HepG2 (cell line): Measurements from ENCODE around the gene ARHGAP45. TPM values are rescaled to one million over a fixed set of nuclear protein-coding genes. Genes with fewer than 3 reads are reported as not detected.
A peak's percentile ranks its signal among the peaks of the same experiment; 100 is the strongest.

Experiments
- CBX1 ChIP-seq: IDR thresholded peaks from one replicate; pipeline ENCODE4 v1.6.1; 2016; ENCODE audit warnings: antibody characterized with exemption, low read depth
- EHMT2 ChIP-seq: fragments of 200-600 bp; sonication (generic); IDR thresholded peaks from 2 replicates; pipeline ENCODE4 v1.7.0; 2017; ENCODE audit warnings: antibody characterized with exemption, low read depth, low read length, borderline replicate concordance
- HINFP ChIP-seq: sonication (generic); formaldehyde crosslinking; IDR thresholded peaks from 2 replicates; pipeline ENCODE4 v1.4.0; 2020; ENCODE audit warnings: low read depth, mild to moderate bottlenecking, missing genetic modification reagents
- IKZF1 ChIP-seq: fragments of 450-650 bp; IDR thresholded peaks from 2 replicates; pipeline ENCODE4 v1.7.1; 2016
- NCOA1 ChIP-seq: sonication (generic); formaldehyde crosslinking; IDR thresholded peaks from 2 replicates; pipeline ENCODE4 v1.9.0; 2021; ENCODE audit warnings: missing genetic modification reagents
- NFKB2 ChIP-seq: sonication (generic); formaldehyde crosslinking; IDR thresholded peaks from 2 replicates; pipeline ENCODE4 v1.4.0; 2020; ENCODE audit warnings: missing genetic modification reagents, borderline replicate concordance
- POGK ChIP-seq: sonication (generic); formaldehyde crosslinking; conservative IDR thresholded peaks from 2 replicates; pipeline ENCODE4 v1.8.0; 2022; ENCODE audit warnings: mild to moderate bottlenecking, moderate library complexity, missing genetic modification reagents
- RARG ChIP-seq: sonication (generic); formaldehyde crosslinking; IDR thresholded peaks from 2 replicates; pipeline ENCODE4 v1.4.0; 2020; ENCODE audit warnings: low read depth, mild to moderate bottlenecking, missing genetic modification reagents
- SKI ChIP-seq: fragments of 450-650 bp; IDR thresholded peaks from one replicate; pipeline ENCODE4 v1.6.1; 2018; ENCODE audit warnings: mild to moderate bottlenecking; ENCODE audit not compliant: partially characterized antibody
- ZBTB20 ChIP-seq: sonication (generic); formaldehyde crosslinking; IDR thresholded peaks from 2 replicates; pipeline ENCODE4 v1.8.1; 2023; ENCODE audit warnings: missing genetic modification reagents, low read depth, mild to moderate bottlenecking, borderline replicate concordance
- ZMAT3 ChIP-seq: sonication (generic); formaldehyde crosslinking; conservative IDR thresholded peaks from 2 replicates; pipeline ENCODE4 v1.7.0; 2021; ENCODE audit warnings: missing genetic modification reagents
- ZNF253 ChIP-seq: sonication (generic); formaldehyde crosslinking; IDR thresholded peaks from 2 replicates; pipeline ENCODE4 v1.8.0; 2022; ENCODE audit warnings: mild to moderate bottlenecking, missing genetic modification reagents, borderline replicate concordance
- ZNF296 ChIP-seq: sonication (generic); formaldehyde crosslinking; conservative IDR thresholded peaks from 2 replicates; pipeline ENCODE4 v1.5.0; 2020; ENCODE audit warnings: mild to moderate bottlenecking, missing genetic modification reagents
- ZNF407 ChIP-seq: sonication (generic); formaldehyde crosslinking; IDR thresholded peaks from one replicate; pipeline ENCODE4 v1.5.1; 2020; ENCODE audit warnings: mild to moderate bottlenecking, missing genetic modification reagents; ENCODE audit errors: not compliant biosample characterization
- ZNF451 ChIP-seq: sonication (generic); formaldehyde crosslinking; IDR thresholded peaks from 2 replicates; pipeline ENCODE4 v1.5.0; 2020; ENCODE audit warnings: mild to moderate bottlenecking, missing genetic modification reagents
- ZNF761 ChIP-seq: sonication (generic); formaldehyde crosslinking; conservative IDR thresholded peaks from 2 replicates; pipeline ENCODE4 v1.4.0; 2020; ENCODE audit warnings: mild to moderate bottlenecking, missing genetic modification reagents
- ZNF781 ChIP-seq: sonication (generic); formaldehyde crosslinking; IDR thresholded peaks from 2 replicates; pipeline ENCODE4 v1.5.1; 2020; ENCODE audit warnings: borderline replicate concordance, mild to moderate bottlenecking, missing genetic modification reagents; ENCODE audit errors: not compliant biosample characterization
- polyA plus RNA-seq, 8 experiments: library from polyadenylated mRNA; depleted of rRNA in 3 of 8; stranded (reverse) in 7 of 8; unstranded in 1 of 8; fragments of >200 nt; fragmentation: Illumina TruSeq in 4 of 8; extraction: Trizol in 4 of 8; gene quantifications; 2 replicates each; pipeline versions ENCODE4 v1.2.1 to v1.2.3, GENCODE V29; 2011 to 2016; ENCODE audit warnings: low read depth in 4 of 8, missing spikeins in 1 of 8, mixed read lengths in 1 of 8; ENCODE audit not compliant: insufficient read depth in 1 of 8
- total RNA-seq, 5 experiments: library from RNA; depleted of rRNA; stranded (reverse); fragments of >200 nt; fragmentation: Illumina TruSeq; extraction: Trizol; gene quantifications; 2 replicates each; pipeline ENCODE4 v1.2.3, GENCODE V29; 2016; ENCODE audit warnings: low read depth in 1 of 5

Gene ARHGAP45
- total and polyA plus RNA-seq, 2 of the 13 experiments (the other 11 are each of a cell fraction or from before 2014, with no cell fraction given): 0.84 to 32.0 TPM

- TF ChIP-seq ZMAT3 (CRISPR knock-in tag) (peak; percentile 86; the same call in 1 of the 2 replicates), ZNF407 (peak; percentile 52), ZNF781 (CRISPR knock-in tag) (peak; percentile 88), RARG (CRISPR knock-in tag) (0 out of 2 replicates have a peak, but pooled peaks have one; percentile 50), ZNF253 (CRISPR knock-in tag) (peak; percentile 71; the same call in 1 of the 2 replicates), NCOA1 (CRISPR knock-in tag) (0 out of 2 replicates have a peak, but pooled peaks have one; percentile 85), CBX1 (peak; percentile 80), ZNF296 (CRISPR knock-in tag) (peak; percentile 88; the same call in 1 of the 2 replicates), ZBTB20 (CRISPR knock-in tag) (peak; percentile 80; the same call in 1 of the 2 replicates), ZNF451 (CRISPR knock-in tag) (peak; percentile 73; the same call in 1 of the 2 replicates), EHMT2 (no peak), IKZF1 (no peak), HINFP (CRISPR knock-in tag) (peak; percentile 92), NFKB2 (CRISPR knock-in tag) (peak; percentile 90; the same call in 1 of the 2 replicates), SKI (no peak), POGK (CRISPR knock-in tag) (peak; percentile 71), ZNF761 (CRISPR knock-in tag) (peak; percentile 87; the same call in 1 of the 2 replicates)
These were observed 15.8 kb upstream of the ARHGAP45 start (continued) for GRCh38 chr19:1050989-1051788.
